ENCODE results near the gene SLC7A5. TPM values are rescaled to one million over a fixed set of nuclear protein-coding genes. Genes with fewer than 3 reads are reported as not detected.
"Not testable (repeated sequence)": the region's sequence is repeated elsewhere in the genome, so short reads cannot be mapped to it uniquely, and the experiment has no call there.

Gene SLC7A5
- total RNA-seq, 1 donor from 2014 or later, result 22.8 TPM

DNA sequence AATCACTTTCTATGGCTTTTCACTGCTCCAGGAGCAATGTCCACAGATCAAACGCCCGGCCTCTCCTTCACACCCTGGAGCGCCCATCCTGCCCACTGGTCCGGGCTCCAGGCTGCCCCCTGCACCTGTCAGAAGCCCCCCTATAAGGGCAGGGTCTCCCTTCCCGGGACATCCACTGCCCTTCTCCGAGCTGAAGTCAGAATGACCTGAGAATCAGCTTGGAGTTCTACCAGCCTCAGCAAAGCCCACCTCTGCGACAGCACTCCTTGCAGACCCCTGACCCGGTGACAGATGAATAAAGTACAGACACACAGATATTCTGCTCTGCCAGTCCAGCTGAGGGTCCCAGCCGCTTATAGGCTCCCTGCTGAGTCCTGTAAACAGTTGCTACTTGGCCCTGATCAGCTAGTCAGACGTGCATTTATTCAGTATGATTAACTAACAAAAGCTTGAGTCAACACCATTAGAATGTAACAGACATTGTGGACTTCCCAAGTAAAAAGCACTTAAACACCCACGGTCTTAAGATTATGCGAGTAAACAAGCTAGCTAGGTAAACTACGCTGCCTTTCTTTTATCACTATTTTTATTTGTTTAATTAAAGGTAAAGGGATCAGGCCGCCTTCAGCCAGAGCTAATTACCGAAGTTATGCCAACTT is 4.8 kb downstream of the SLC7A5 start:
- no peak overlapping the region for H3K4me3 ChIP-seq
- intact Hi-C loops (cut with DNase I), result no loop called here
- TF ChIP-seq, protein P1, sequence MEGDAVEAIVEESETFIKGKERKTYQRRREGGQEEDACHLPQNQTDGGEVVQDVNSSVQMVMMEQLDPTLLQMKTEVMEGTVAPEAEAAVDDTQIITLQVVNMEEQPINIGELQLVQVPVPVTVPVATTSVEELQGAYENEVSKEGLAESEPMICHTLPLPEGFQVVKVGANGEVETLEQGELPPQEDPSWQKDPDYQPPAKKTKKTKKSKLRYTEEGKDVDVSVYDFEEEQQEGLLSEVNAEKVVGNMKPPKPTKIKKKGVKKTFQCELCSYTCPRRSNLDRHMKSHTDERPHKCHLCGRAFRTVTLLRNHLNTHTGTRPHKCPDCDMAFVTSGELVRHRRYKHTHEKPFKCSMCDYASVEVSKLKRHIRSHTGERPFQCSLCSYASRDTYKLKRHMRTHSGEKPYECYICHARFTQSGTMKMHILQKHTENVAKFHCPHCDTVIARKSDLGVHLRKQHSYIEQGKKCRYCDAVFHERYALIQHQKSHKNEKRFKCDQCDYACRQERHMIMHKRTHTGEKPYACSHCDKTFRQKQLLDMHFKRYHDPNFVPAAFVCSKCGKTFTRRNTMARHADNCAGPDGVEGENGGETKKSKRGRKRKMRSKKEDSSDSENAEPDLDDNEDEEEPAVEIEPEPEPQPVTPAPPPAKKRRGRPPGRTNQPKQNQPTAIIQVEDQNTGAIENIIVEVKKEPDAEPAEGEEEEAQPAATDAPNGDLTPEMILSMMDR (IDR thresholded peaks at IDR 0.05), result no peak
- TF ChIP-seq POLR2AphosphoS5 (IDR thresholded peaks at IDR 0.05; ENCODE audit: insufficient read depth in 1 of 2, low read depth in 1 of 2) (no peak), POLR2A (IDR thresholded peaks at IDR 0.05) (no peak)
- H3K9me3 ChIP-seq, result no peaks in the 10 kb centered on the region
- H3K27ac ChIP-seq, result no peak overlapping the region
- H3K4me1 ChIP-seq, result peaks cover 26% of the 10 kb centered on the region
- no peak for DNase-seq (ENCODE audit: extremely low spot score in 2 of 2)
- H3K27me3 ChIP-seq, result no peaks in the 10 kb centered on the region
- no peaks in the 10 kb centered on the region for H3K36me3 ChIP-seq

DNA sequence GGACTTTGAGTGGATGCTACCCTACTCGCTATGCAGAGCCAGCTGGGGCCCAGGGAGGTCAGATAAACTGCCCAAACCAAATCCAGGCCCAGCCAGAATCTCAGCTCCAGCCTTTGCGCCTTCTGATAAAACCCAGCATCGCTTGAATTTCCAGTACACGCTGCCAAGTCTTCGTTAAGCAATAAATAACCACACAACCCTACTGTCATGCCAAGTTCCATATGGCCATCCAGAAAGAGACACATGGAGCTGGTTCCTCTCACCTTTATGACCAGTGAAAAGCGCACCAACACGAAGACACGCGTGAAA is 6.0 kb downstream of the SLC7A5 start:
- not testable (repeated sequence) for DNase-seq (ENCODE audit: extremely low spot score in 2 of 2)

DNA sequence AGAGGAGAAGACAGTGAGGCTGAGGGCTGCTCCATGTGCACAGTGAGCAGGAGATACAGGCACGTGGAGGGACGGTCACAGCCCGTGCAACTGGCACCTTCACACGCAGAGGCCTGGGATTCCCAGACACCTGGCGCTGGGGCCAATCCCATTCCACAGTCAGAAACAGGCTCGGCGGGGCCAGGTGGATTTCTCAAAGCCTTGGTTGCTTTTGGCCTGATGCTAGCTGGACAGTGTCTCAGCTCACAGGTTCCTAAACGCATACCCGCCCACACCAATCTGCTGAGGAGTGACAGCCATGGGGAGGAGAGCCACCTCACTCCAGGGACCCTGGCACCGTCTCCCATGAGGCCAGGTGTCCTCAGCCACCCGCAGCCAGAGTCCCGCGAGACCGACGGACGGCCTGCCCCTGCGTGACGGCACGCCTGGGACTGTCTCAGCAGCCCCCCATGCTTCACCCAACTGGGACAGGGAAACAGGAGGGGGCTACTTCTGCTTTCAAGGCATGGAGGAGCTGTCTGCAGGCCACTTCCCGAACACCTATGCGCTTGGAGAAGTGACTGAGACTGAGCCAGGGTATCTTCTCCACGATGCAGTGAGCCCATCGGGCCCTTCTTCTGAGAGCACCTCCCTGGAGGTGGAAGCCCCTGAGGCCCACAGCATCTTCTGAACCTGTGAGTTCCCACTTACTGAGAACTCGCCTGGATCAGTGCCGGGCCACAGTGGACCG is 6.5 kb downstream of the SLC7A5 start:
- H3K4me3 ChIP-seq; intact Hi-C loops (cut with DNase I); DNase-seq (ENCODE audit: extremely low spot score in 2 of 2); H3K36me3 ChIP-seq; H3K27me3 ChIP-seq; H3K27ac ChIP-seq; H3K9me3 ChIP-seq: not testable (repeated sequence)
- H3K4me1 ChIP-seq, result peaks cover 16% of the 10 kb centered on the region

More for the DNA sequence above, 6.0 kb downstream of the SLC7A5 start:
- H3K9me3 ChIP-seq; H3K27ac ChIP-seq; H3K36me3 ChIP-seq; H3K4me3 ChIP-seq; H3K27me3 ChIP-seq; intact Hi-C loops (cut with DNase I): not testable (repeated sequence)
- peaks cover 19% of the 10 kb centered on the region for H3K4me1 ChIP-seq

DNA sequence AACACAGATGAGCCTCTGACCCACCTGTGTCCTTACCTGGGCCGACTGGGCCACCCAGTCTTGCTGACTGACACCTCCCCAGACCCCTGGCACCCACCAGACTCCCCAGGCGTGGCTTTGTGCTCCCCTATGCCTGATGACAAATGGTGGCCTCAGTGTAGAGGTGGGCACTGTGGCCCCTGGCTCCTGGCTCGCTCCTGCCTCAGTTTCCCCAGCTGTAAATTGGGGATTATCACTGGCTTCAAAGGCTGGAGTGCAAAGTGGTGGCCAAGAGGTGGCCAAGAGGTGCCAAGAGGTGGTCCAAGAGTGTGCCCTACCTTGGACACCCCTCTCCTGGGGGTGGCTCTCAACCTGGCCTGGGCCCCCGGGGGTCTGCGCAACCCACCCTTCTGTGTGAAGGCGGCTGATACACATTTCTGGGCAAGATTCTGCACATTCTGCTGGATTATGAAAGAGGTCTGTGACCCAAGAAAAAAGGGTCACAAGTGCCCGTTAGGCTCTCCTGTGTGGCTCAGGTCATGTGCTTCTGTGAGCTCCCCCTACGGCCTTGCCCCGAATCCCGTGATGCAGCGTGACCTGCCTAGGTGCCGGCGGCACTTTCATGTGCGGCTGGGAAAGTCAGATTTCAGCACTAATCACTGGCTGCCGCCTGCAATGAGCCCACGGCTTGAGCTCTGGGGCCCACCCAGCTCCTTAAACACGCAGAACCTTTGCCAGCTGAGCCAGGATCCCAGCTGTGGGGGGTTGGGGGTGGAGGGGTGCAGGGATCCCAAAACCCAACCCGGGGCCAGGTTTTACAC is 7.8 kb downstream of the SLC7A5 start:
- H3K27me3 ChIP-seq; H3K36me3 ChIP-seq; H3K9me3 ChIP-seq; intact Hi-C loops (cut with DNase I); H3K4me3 ChIP-seq; DNase-seq (ENCODE audit: extremely low spot score in 2 of 2): not testable (repeated sequence)
- Histone ChIP-seq H3K27ac (peak overlapping the region; percentile 44), H3K4me1 (peaks cover 26% of the 10 kb centered on the region)

DNA sequence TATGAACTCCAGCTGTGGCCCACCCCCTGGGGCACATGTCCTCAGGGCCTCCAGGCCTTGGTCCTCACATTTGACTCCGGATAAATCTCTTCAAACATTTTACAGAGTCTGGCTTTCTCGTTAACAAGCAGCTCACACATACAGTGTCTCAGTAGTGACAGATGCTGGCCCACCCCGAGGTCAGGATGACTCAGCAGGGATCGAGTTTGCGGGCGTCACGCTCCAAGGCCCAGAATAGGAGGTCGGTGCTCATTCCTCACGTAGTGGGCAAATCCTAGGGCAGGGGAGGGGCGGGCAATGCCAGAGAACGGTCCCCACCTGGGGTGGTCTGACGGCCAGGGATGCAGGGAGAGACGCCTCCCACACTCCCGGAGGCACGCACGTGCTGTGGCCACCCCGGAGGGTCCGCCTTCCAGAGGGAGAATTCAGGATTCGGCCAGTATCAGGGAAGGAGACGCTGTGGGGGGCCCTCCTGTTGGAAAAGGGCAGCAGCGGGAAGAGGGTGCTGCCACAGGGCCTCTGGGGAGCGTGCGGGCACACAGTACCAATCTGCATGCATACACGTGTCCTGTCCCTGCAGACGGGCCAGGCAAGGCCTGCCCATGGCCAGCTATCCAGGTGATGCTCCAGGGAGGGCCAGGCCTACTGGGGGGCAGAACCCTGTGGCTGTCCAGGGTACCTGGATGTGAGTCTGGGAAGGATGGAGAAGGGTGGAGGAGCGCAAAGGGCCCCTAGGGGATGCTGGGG is 8.6 kb downstream of the SLC7A5 start:
- intact Hi-C loops (cut with DNase I), result no loop called here
- Histone ChIP-seq H3K9me3 (no peaks in the 10 kb centered on the region), H3K4me1 (peaks cover 34% of the 10 kb centered on the region), H3K4me3 (no peak overlapping the region), H3K27ac (peak overlapping the region; percentile 44), H3K27me3 (no peaks in the 10 kb centered on the region), H3K36me3 (no peaks in the 10 kb centered on the region)
- TF ChIP-seq, protein P1 (IDR thresholded peaks at IDR 0.05), result no peak
- TF ChIP-seq POLR2A (IDR thresholded peaks at IDR 0.05), result no peak
- no peak for TF ChIP-seq POLR2AphosphoS5 (IDR thresholded peaks at IDR 0.05; ENCODE audit: insufficient read depth in 1 of 2, low read depth in 1 of 2)
- no peak for DNase-seq (ENCODE audit: extremely low spot score in 2 of 2)

DNA sequence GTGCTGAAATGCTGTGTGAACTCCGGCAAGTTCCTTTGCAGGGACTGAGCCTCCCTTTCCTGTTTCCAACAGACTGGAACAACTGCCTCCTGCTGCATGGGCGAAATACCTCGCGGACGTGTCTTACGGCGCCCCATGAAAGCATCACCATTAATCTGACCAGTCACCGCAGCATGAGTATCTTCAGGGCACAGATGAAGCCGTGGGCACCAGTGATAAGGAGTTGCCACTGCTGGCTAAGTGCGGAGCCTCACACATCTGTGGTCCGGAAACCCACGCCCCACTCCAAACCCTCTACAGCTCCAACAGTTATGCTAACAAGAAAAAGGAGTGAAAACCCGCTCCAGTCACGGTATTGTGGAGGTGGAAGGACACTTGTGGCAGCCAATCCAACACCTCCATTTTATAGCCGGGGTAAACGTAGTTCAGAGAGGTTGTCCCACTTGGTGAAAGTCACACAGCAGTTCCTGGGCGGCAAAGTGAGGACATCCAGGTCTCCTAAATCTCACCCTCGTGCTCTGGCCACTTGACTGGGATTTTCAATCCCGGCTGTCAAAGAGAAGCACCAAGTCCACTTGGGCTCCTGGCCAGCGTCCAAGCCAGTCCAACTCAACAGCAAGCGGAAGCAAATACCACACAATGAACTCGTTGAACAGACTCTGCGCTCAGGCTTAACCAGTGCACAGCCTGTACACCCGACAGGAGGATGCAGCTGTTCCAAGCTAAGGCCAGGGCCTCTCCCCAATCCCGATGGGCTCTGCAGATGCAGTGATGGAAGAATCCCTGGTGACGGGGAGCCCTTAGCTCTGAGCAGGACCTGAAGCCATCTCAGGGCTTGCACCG is 10.9 kb downstream of the SLC7A5 start:
- H3K9me3 ChIP-seq; H3K27ac ChIP-seq; intact Hi-C loops (cut with DNase I); H3K36me3 ChIP-seq; H3K4me3 ChIP-seq; DNase-seq (ENCODE audit: extremely low spot score in 2 of 2); H3K27me3 ChIP-seq: not testable (repeated sequence)
- peaks cover 46% of the 10 kb centered on the region for H3K4me1 ChIP-seq
